NCI-H2171 treated with DMSO at 0.1 percent for 48 hours (cell line): ENCODE results near the gene IGSF9.
A peak's percentile ranks its signal among the peaks of the same experiment; 100 is the strongest.

ENCODE experiments used
- DNase-seq: peaks from one replicate; lab custom pipeline; 2025; lab: John Stamatoyannopoulos, UW

Gene IGSF9

GRCh38 chr1:159931795-159932173 lies 13.6 kb downstream of the IGSF9 start:
- no peak for DNase-seq

GRCh38 chr1:159931101-159931794 lies 14.2 kb downstream of the IGSF9 start:
- no peak for DNase-seq

- no peak for DNase-seq
Observed at GRCh38 chr1:159930634-159931033, 14.8 kb downstream of the IGSF9 start.

- DNase-seq: no peak
Observed at GRCh38 chr1:159930216-159930615, 15.2 kb downstream of the IGSF9 start.

GRCh38 chr1:159929155-159930051 lies 16.0 kb downstream of the IGSF9 start:
- no peak for DNase-seq

GRCh38 chr1:159928491-159929050 lies 16.8 kb downstream of the IGSF9 start:
- DNase-seq: no peak

GRCh38 chr1:159927849-159928431 lies 17.5 kb downstream of the IGSF9 start:
- peak; percentile 89 for DNase-seq

- DNase-seq: no peak
Observed at GRCh38 chr1:159927211-159927848, 18.1 kb downstream of the IGSF9 start.

- DNase-seq: no peak
Observed at GRCh38 chr1:159925719-159926078, 19.7 kb downstream of the IGSF9 start.

GRCh38 chr1:159924791-159925718 lies 20.4 kb downstream of the IGSF9 start, which contains the start of gene TAGLN2:
TSS of gene TAGLN2 (minus strand) at chr1:159925507. CDS start at chr1:159920509, 4,998 bp downstream.
- DNase-seq: peak; percentile 30

GRCh38 chr1:159924025-159924790 lies 21.2 kb downstream of the IGSF9 start:
- no peak for DNase-seq

- DNase-seq: no peak
Observed at GRCh38 chr1:159923203-159924024, 22.0 kb downstream of the IGSF9 start.

GRCh38 chr1:159922511-159923202 lies 22.8 kb downstream of the IGSF9 start:
- DNase-seq: no peak

GRCh38 chr1:159921700-159922504 lies 23.5 kb downstream of the IGSF9 start:
- no peak for DNase-seq

- DNase-seq: no peak
Observed at GRCh38 chr1:159921251-159921650, 24.2 kb downstream of the IGSF9 start.

GRCh38 chr1:159920651-159921050 lies 24.8 kb downstream of the IGSF9 start:
- DNase-seq: no peak

- DNase-seq: no peak
Observed at GRCh38 chr1:159920202-159920601, 25.2 kb downstream of the IGSF9 start.
